Testis (tissue), 3 donors: ENCODE results near the gene RSU1. TPM values are rescaled to one million over a fixed set of nuclear protein-coding genes. Genes with fewer than 3 reads are reported as not detected.

ENCODE experiments used
- DNase-seq: peaks from one replicate; pipeline ENCODE4 v3.0.0-alpha.2; 2019
- H3K27ac ChIP-seq, 2 donors: fragments of 200-600 bp; sonication (generic); one replicate each; pipeline ENCODE4 v1.5.1; 2019
- H3K27me3 ChIP-seq: fragments of 200-600 bp; sonication (generic); one replicate; pipeline ENCODE4 v1.5.1; 2019
- H3K36me3 ChIP-seq: fragments of 200-600 bp; sonication (generic); one replicate; pipeline ENCODE4 v1.5.1; 2017; ENCODE audit warnings: low read depth; ENCODE audit errors: missing control alignments
- H3K4me1 ChIP-seq: fragments of 200-600 bp; sonication (generic); one replicate; pipeline ENCODE4 v1.5.1; 2019
- H3K4me3 ChIP-seq, 2 donors: fragments of 200-600 bp; sonication (generic); one replicate each; pipeline ENCODE4 v1.5.1; 2017 to 2019
- H3K9me3 ChIP-seq: fragments of 200-600 bp; sonication (generic); one replicate; pipeline ENCODE4 v1.5.1; 2017
- POLR2A ChIP-seq: fragments of 450-650 bp; IDR thresholded peaks from one replicate; pipeline ENCODE4 v1.6.1; 2017; ENCODE audit warnings: antibody characterized with exemption, mild to moderate bottlenecking, moderate library complexity
- WGBS, 2 donors: methylation state at CpG; one replicate each; pipeline ENCODE4 v1.1.5; 2018; 5-methylcytosine and 5-hydroxymethylcytosine counted together
- intact Hi-C: fragments of 100-400 bp; cut with DNase I; formaldehyde crosslinking; loops from one replicate; pipeline ENCODE4 v1.15.1; 2023; ENCODE audit warnings: low total_unique reads
- polyA plus RNA-seq: library from polyadenylated mRNA; stranded (reverse); fragments of 350-450 nt; fragmentation: Illumina TruSeq; extraction: RNeasy Lipid Tissue Mini Kit (QIAGEN cat#74804); gene quantifications from one replicate; pipeline ENCODE4 v1.2.3, GENCODE V29; 2014; ENCODE audit warnings: low read depth, low replicate concordance; ENCODE audit not compliant: insufficient read depth
- total RNA-seq, 2 donors: library from RNA; depleted of rRNA; stranded (reverse); fragments of >200 nt; gene quantifications; one replicate each; pipeline ENCODE4 v1.2.3, GENCODE V29; 2016
- TF ChIP-seq, protein P1 (sequence below), 3 experiments: fragments of 450-650 bp in 2 of 3; fragments of 200-600 bp in 1 of 3; sonication (generic) in 1 of 3; IDR thresholded peaks; one replicate each; pipeline ENCODE4 v1.5.1; 2016 to 2019; ENCODE audit warnings: antibody characterized with exemption in 3 of 3, mild to moderate bottlenecking in 2 of 3, moderate library complexity in 1 of 3

The RSU1 gene
- total and polyA plus RNA-seq, 3 donors from 2014 or later, result 26.0 to 38.4 (median 27.3) TPM

DNA sequence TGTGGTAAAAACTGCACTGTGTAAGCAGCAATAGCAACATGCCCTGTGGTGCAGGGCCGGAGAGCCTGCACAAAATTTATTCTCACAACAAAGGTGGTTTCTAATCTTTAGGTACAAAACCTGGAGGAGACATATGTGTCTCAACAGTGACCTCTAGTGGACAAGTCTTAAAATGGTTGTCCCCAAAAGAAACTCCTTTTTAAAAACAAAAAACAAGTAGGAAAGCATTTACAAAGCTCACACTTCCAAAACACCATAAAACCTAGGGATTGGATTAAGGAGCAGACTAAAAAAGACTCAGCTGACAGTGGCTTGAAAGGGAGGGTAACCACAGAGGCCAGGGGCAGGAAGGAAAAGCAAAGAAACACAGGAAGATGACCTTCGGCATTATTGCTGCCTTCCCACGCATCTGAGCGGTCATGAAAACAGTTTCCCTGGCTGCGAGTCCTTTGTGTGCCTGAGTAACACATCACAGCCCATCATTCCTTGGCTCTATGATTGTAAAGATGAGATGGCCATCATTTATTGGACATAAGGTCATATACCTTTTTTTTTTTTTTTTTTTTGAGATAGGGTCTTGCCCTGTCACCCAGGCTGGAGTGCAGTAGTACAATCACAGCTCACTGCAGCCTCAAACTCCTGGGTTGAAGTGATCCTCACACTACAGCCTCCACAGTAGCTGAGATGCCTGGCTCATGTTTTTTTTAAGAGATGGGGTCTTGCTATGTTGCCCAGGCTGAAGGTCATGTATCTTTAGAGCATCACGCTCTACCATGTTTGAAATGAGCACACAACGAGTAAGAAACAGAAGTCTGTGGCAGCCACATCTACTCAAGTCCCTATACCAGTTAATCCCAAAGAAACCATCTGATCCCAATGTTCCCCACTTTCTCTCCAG is 39.5 kb downstream of the RSU1 start:
- H3K4me1 ChIP-seq, result peaks cover 3% of the 10 kb centered on the region
- H3K4me3 ChIP-seq, result no peak overlapping the region
- DNase-seq, result no peak
- no peaks in the 10 kb centered on the region for H3K9me3 ChIP-seq
- TF ChIP-seq, protein P1, sequence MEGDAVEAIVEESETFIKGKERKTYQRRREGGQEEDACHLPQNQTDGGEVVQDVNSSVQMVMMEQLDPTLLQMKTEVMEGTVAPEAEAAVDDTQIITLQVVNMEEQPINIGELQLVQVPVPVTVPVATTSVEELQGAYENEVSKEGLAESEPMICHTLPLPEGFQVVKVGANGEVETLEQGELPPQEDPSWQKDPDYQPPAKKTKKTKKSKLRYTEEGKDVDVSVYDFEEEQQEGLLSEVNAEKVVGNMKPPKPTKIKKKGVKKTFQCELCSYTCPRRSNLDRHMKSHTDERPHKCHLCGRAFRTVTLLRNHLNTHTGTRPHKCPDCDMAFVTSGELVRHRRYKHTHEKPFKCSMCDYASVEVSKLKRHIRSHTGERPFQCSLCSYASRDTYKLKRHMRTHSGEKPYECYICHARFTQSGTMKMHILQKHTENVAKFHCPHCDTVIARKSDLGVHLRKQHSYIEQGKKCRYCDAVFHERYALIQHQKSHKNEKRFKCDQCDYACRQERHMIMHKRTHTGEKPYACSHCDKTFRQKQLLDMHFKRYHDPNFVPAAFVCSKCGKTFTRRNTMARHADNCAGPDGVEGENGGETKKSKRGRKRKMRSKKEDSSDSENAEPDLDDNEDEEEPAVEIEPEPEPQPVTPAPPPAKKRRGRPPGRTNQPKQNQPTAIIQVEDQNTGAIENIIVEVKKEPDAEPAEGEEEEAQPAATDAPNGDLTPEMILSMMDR (IDR thresholded peaks at IDR 0.05), result peak; percentile 47 to 89 (median 62)
- TF ChIP-seq POLR2A, result no peak
- no peaks in the 10 kb centered on the region for H3K27me3 ChIP-seq
- no peaks in the 10 kb centered on the region for H3K36me3 ChIP-seq
- H3K27ac ChIP-seq, result no peak overlapping the region
- WGBS, 2 donors, result 57 to 61% methylated on average over 7 of the region's 7 CpGs
- intact Hi-C loops, result no loop called here

GRCh38 chr10:16776896-16777295 is 40.3 kb downstream of the RSU1 start:
- H3K4me3 ChIP-seq, result no peak overlapping the region
- WGBS, 2 donors, result 74 to 77% methylated on average over 3 of the region's 3 CpGs
- no peak overlapping the region for H3K27ac ChIP-seq
- H3K36me3 ChIP-seq, result no peaks in the 10 kb centered on the region
- intact Hi-C loops, result no loop called here
- no peaks in the 10 kb centered on the region for H3K27me3 ChIP-seq
- no peak for DNase-seq
- TF ChIP-seq POLR2A, result no peak
- TF ChIP-seq, protein P1 (IDR thresholded peaks at IDR 0.05), result no peak
- peaks cover 3% of the 10 kb centered on the region for H3K4me1 ChIP-seq
- H3K9me3 ChIP-seq, result no peaks in the 10 kb centered on the region

GRCh38 chr10:16773334-16773733 is 43.9 kb downstream of the RSU1 start:
- Histone ChIP-seq H3K4me1 (no peaks in the 10 kb centered on the region), H3K36me3 (no peaks in the 10 kb centered on the region), H3K27me3 (no peaks in the 10 kb centered on the region), H3K4me3 (no peak overlapping the region), H3K27ac (no peak overlapping the region), H3K9me3 (no peaks in the 10 kb centered on the region)
- intact Hi-C loops, result no loop called here
- WGBS, 2 donors, result 86 to 90% methylated on average over 11 of the region's 11 CpGs
- no peak for DNase-seq
- TF ChIP-seq POLR2A, result no peak
- TF ChIP-seq, protein P1 (IDR thresholded peaks at IDR 0.05), result no peak

- intact Hi-C loops, result no loop called here
- no peaks in the 10 kb centered on the region for H3K4me1 ChIP-seq
- H3K4me3 ChIP-seq, result no peak overlapping the region
- H3K27me3 ChIP-seq, result no peaks in the 10 kb centered on the region
- no peaks in the 10 kb centered on the region for H3K9me3 ChIP-seq
- TF ChIP-seq POLR2A, result no peak
- TF ChIP-seq, protein P1 (IDR thresholded peaks at IDR 0.05), result no peak
- H3K36me3 ChIP-seq, result no peaks in the 10 kb centered on the region
- no peak for DNase-seq
- H3K27ac ChIP-seq, result no peak overlapping the region
- WGBS, 2 donors, result 81 to 91% methylated on average over 3 to 6 of the region's 6 CpGs
Observed at GRCh38 chr10:16770670-16771069, 46.6 kb downstream of the RSU1 start.

- Histone ChIP-seq H3K27me3 (no peaks in the 10 kb centered on the region), H3K4me3 (no peak overlapping the region), H3K4me1 (no peaks in the 10 kb centered on the region), H3K9me3 (no peaks in the 10 kb centered on the region), H3K27ac (no peak overlapping the region), H3K36me3 (no peaks in the 10 kb centered on the region)
- 91 to 92% methylated on average over 7 to 8 of the region's 8 CpGs for WGBS, 2 donors
- TF ChIP-seq, protein P1 (IDR thresholded peaks at IDR 0.05), result no peak
- TF ChIP-seq POLR2A, result no peak
- no peak for DNase-seq
- intact Hi-C loops, result no loop called here
Observed at GRCh38 chr10:16770141-16770540, 47.1 kb downstream of the RSU1 start.
